HCT116 (cell line): ENCODE measurements around the gene FUOM. TPM values are rescaled to one million over a fixed set of nuclear protein-coding genes. Genes with fewer than 3 reads are reported as not detected.

ENCODE experiments used
- ATAC-seq: fragments of 200-7000 bp; cut with Tn5 transposase; 2 replicates; pipeline ENCODE4 v1.9.1; 2020; ENCODE audit warnings: mild to moderate bottlenecking, moderate library complexity
- BruUV-seq: library from RNA; stranded (reverse); fragments of 400-500 nt; replicated peaks from 2 replicates; lab custom pipeline; 2021; lab: Mats Ljungman, UMichigan
- CTCF ChIA-PET: fragments of 300-600 bp; sonication (Branson Sonifier 250); formaldehyde crosslinking; loops from one replicate; lab custom pipeline; 2021; ENCODE audit warnings: antibody characterized with exemption; lab: Charles Lee
- POLR2A ChIA-PET: fragments of 300-600, 350-600 bp; sonication (Branson Sonifier 250); formaldehyde crosslinking; loops from one replicate; lab custom pipeline; 2021; ENCODE audit warnings: antibody characterized with exemption; lab: Charles Lee
- RAD21 ChIA-PET, 2 experiments: fragments of 300-600 bp; sonication (Branson Sonifier 250); formaldehyde crosslinking; loops; one replicate each; lab custom pipeline; 2023; ENCODE audit warnings: low total read pairs in 2 of 2; ENCODE audit not compliant: uncharacterized antibody in 2 of 2, unreplicated experiment in 2 of 2, low non-redundant PET in 1 of 2; lab: Charles Lee
- DNase-seq: peaks from one replicate; pipeline ENCODE4 v3.0.0-alpha.2; 2010; ENCODE audit warnings: low read depth, low spot score
- H2AFZ ChIP-seq: fragments of 200-600 bp; shearing (Covaris generic), sonication (generic); 2 replicates; pipeline ENCODE4 v1.6.1; 2017; ENCODE audit warnings: low read depth, mixed run types, mixed read lengths, antibody characterized with exemption, low read length; ENCODE audit not compliant: poor library complexity, severe bottlenecking
- H3K27ac ChIP-seq: 2 replicates; pipeline ENCODE4 v1.5.1; 2012; ENCODE audit warnings: low read depth, low read length
- H3K27me3 ChIP-seq: fragments of 200-600 bp; sonication (generic); 2 replicates; pipeline ENCODE4 v1.6.1; 2016; ENCODE audit warnings: mixed run types, low read length, mixed read lengths; ENCODE audit not compliant: insufficient read depth
- H3K36me3 ChIP-seq, 2 experiments: fragments of 200-500 bp in 1 of 2; fragments of 200-600 bp in 1 of 2; sonication (Bioruptor generic) in 1 of 2; sonication (generic) in 1 of 2; 2 replicates each; pipeline versions ENCODE4 v1.5.1 to v1.6.1; 2014 to 2016; ENCODE audit warnings: low read length in 2 of 2, inconsistent platforms in 1 of 2, mixed read lengths in 1 of 2, mixed run types in 1 of 2; ENCODE audit not compliant: insufficient read depth in 2 of 2, control insufficient read depth in 1 of 2
- H3K4me1 ChIP-seq, 2 experiments: fragments of 200-600 bp in 1 of 2; sonication (generic) in 1 of 2; 2 replicates each; pipeline versions ENCODE4 v1.5.1 to v1.6.1; 2012 to 2017; ENCODE audit warnings: low read length in 2 of 2, inconsistent platforms in 1 of 2, mild to moderate bottlenecking in 1 of 2, mixed read lengths in 1 of 2, mixed run types in 1 of 2, moderate library complexity in 1 of 2; ENCODE audit not compliant: insufficient read depth in 2 of 2, control insufficient read depth in 1 of 2
- H3K4me2 ChIP-seq: fragments of 200-600 bp; sonication (generic); 2 replicates; pipeline ENCODE4 v1.6.1; 2017; ENCODE audit warnings: mixed run types, low read length, mixed read lengths
- H3K4me3 ChIP-seq, 2 experiments: fragments of 200-600 bp in 1 of 2; sonication (generic) in 1 of 2; replicated peaks in 1 of 2; 2 replicates each; pipeline ENCODE4 v1.5.1; 2011 to 2016; ENCODE audit warnings: low read length in 2 of 2, control low read depth in 1 of 2, low read depth in 1 of 2, mild to moderate bottlenecking in 1 of 2, mixed read lengths in 1 of 2, mixed run types in 1 of 2
- H3K79me2 ChIP-seq: fragments of 200-600 bp; sonication (generic); 2 replicates; pipeline ENCODE4 v1.6.1; 2017; ENCODE audit warnings: mild to moderate bottlenecking, mixed run types, low read length, moderate library complexity, mixed read lengths; ENCODE audit not compliant: insufficient read depth
- H3K9ac ChIP-seq: fragments of 200-600 bp; sonication (generic); 2 replicates; pipeline ENCODE4 v1.6.1; 2016; ENCODE audit warnings: low read length, mixed read lengths
- H3K9me2 ChIP-seq: fragments of 200-600 bp; sonication (generic), shearing (Covaris generic); 2 replicates; pipeline ENCODE4 v1.6.1; 2017; ENCODE audit warnings: mixed run types, mild to moderate bottlenecking, moderate library complexity; ENCODE audit not compliant: insufficient read depth
- H3K9me3 ChIP-seq, 2 experiments: fragments of 200-500 bp in 1 of 2; fragments of 200-600 bp in 1 of 2; sonication (Bioruptor generic) in 1 of 2; sonication (generic) in 1 of 2; 2 replicates each; pipeline ENCODE4 v1.6.1; 2014 to 2017; ENCODE audit warnings: low read length in 2 of 2, mixed read lengths in 2 of 2, inconsistent platforms in 1 of 2, low read depth in 1 of 2, mild to moderate bottlenecking in 1 of 2, mixed run types in 1 of 2, moderate library complexity in 1 of 2; ENCODE audit not compliant: control insufficient read depth in 1 of 2, insufficient read depth in 1 of 2
- H4K20me1 ChIP-seq: fragments of 200-600 bp; sonication (generic), shearing (Covaris generic); 2 replicates; pipeline ENCODE4 v1.6.1; 2017; ENCODE audit warnings: mixed run types, mild to moderate bottlenecking, moderate library complexity; ENCODE audit not compliant: insufficient read depth
- ATF3 ChIP-seq: IDR thresholded peaks from 2 replicates; pipeline ENCODE4 v1.6.1; 2012
- CBX3 ChIP-seq: IDR thresholded peaks from 2 replicates; pipeline ENCODE4 v1.6.1; 2012; ENCODE audit warnings: low read depth
- EGR1 ChIP-seq: IDR thresholded peaks from 2 replicates; pipeline ENCODE4 v1.6.1; 2012; ENCODE audit warnings: low read depth
- ELF1 ChIP-seq: IDR thresholded peaks from 2 replicates; pipeline ENCODE4 v1.6.1; 2012; ENCODE audit warnings: low read depth, borderline replicate concordance
- EZH2 ChIP-seq: fragments of 200-600 bp; sonication (generic); IDR thresholded peaks from 2 replicates; pipeline ENCODE4 v1.6.1; 2017; ENCODE audit warnings: antibody characterized with exemption, mixed run types
- EZH2phosphoT487 ChIP-seq: fragments of 200-600 bp; IDR thresholded peaks from 2 replicates; pipeline ENCODE4 v1.6.1; 2018; ENCODE audit warnings: antibody characterized with exemption, borderline replicate concordance
- FOSL1 ChIP-seq: IDR thresholded peaks from 2 replicates; pipeline ENCODE4 v1.6.1; 2012; ENCODE audit warnings: low read depth
- JUND ChIP-seq: IDR thresholded peaks from 2 replicates; pipeline ENCODE4 v1.6.1; 2012
- MAX ChIP-seq: IDR thresholded peaks from 2 replicates; pipeline ENCODE4 v1.6.1; 2012
- RAD21 ChIP-seq: IDR thresholded peaks from 2 replicates; pipeline ENCODE4 v1.6.1; 2012; ENCODE audit warnings: low read depth, mild to moderate bottlenecking
- REST ChIP-seq: IDR thresholded peaks from 2 replicates; pipeline ENCODE4 v1.6.1; 2012; ENCODE audit warnings: low read depth
- SP1 ChIP-seq: IDR thresholded peaks from 2 replicates; pipeline ENCODE4 v1.6.1; 2012; ENCODE audit warnings: low read depth
- SRF ChIP-seq: IDR thresholded peaks from 2 replicates; pipeline ENCODE4 v1.6.1; 2012; ENCODE audit warnings: low read depth
- TCF7L2 ChIP-seq: IDR thresholded peaks from 2 replicates; pipeline ENCODE4 v1.7.0; 2011; ENCODE audit warnings: borderline replicate concordance, inconsistent platforms; ENCODE audit not compliant: insufficient read depth, insufficient read length; ENCODE audit errors: extremely low read depth
- YY1 ChIP-seq: IDR thresholded peaks from 2 replicates; pipeline ENCODE4 v1.6.1; 2011; ENCODE audit warnings: low read length, low read depth, moderate library complexity, mild to moderate bottlenecking; ENCODE audit not compliant: insufficient replicate concordance; ENCODE audit errors: extremely low read depth
- ZNF274 ChIP-seq: fragments of 200-500 bp; sonication (Bioruptor generic); IDR thresholded peaks from 2 replicates; pipeline ENCODE4 v1.6.1; 2014; ENCODE audit warnings: mild to moderate bottlenecking, low read depth, low read length, inconsistent platforms
- intact Hi-C: fragments of 100-400 bp; cut with micrococcal nuclease; formaldehyde crosslinking; loops from 2 replicates; pipeline ENCODE4 v1.10.0; 2022
- total RNA-seq: library from RNA; stranded (reverse); gene quantifications from one replicate; pipeline ENCODE4 v1.2.1, GENCODE V29; 2021; ENCODE audit not compliant: unreplicated experiment

Gene FUOM
- total RNA-seq, 1 experiment from 2014 or later, result 21.5 TPM

GRCh38 chr10:133316266-133316665, 41.6 kb downstream of the FUOM start:
- no TSS peak for BruUV-seq
- Histone ChIP-seq H3K9me3 (no peaks in the 10 kb centered on the region), H2AFZ (no peak overlapping the region), H3K4me2 (no peak overlapping the region), H3K9ac (no peak overlapping the region), H3K79me2 (no peaks in the 10 kb centered on the region), H3K27ac (no peak overlapping the region), H3K36me3 (0 out of 4 replicates have a peak, but pooled peaks cover 0 to 3% of the 10 kb centered on the region in 2 experiments), H4K20me1 (no peaks in the 10 kb centered on the region), H3K27me3 (no peaks in the 10 kb centered on the region), H3K4me1 (no peaks in the 10 kb centered on the region; a peak in 1 of 4 replicates), H3K4me3 (no peak overlapping the region), H3K9me2 (no peaks in the 10 kb centered on the region)
- ChIA-PET CTCF (interaction anchor here (1.1 kb wide), 1 partner anchor 13 kb away, joined by 6 read pairs; no protein-coding TSS in a partner anchor), POLR2A (interaction anchor here (1.5 kb wide), 1 partner anchor 8 kb away, joined by 4 read pairs; no protein-coding TSS in a partner anchor), RAD21 (no interaction called here)
- TF ChIP-seq RAD21, result no peak
- TF ChIP-seq ZNF274, result no peak
- TF ChIP-seq SP1, result no peak
- no peak for TF ChIP-seq SRF
- TF ChIP-seq ELF1, result no peak
- TF ChIP-seq MAX, result no peak
- no peak for TF ChIP-seq EZH2phosphoT487
- no peak for TF ChIP-seq TCF7L2
- no peak for TF ChIP-seq EZH2
- no peak for TF ChIP-seq JUND
- TF ChIP-seq ATF3, result no peak
- TF ChIP-seq CBX3, result no peak
- TF ChIP-seq EGR1, result no peak
- no peak for TF ChIP-seq FOSL1
- TF ChIP-seq YY1, result no peak
- no peak for TF ChIP-seq REST
- no peak for DNase-seq
- ATAC-seq, result no peak
- intact Hi-C loops, result no loop called here
